ENCODE data around the gene PRLR. TPM values are rescaled to one million over a fixed set of nuclear protein-coding genes. Genes with fewer than 3 reads are reported as not detected.

PRLR gene
- total RNA-seq, 1 experiment from 2014 or later: not detected

- no peaks in the 10 kb centered on the region for H3K4me1 ChIP-seq (ENCODE audit: low read length)
- no peaks in the 10 kb centered on the region for H3K79me2 ChIP-seq (ENCODE audit: low read length)
- H2AFZ ChIP-seq (ENCODE audit: low read length): no peak overlapping the region
- no peaks in the 10 kb centered on the region for H3K9me2 ChIP-seq (replicated peaks; ENCODE audit: insufficient read depth, low read length)
- H3K9me3 ChIP-seq (ENCODE audit: low read length): no peaks in the 10 kb centered on the region
- no peaks in the 10 kb centered on the region for H3K27me3 ChIP-seq (ENCODE audit: low read length)
- no peak overlapping the region for H3K27ac ChIP-seq (ENCODE audit: low read length)
- H3K9ac ChIP-seq (ENCODE audit: low read length): no peak overlapping the region
- no peak overlapping the region for H3K4me3 ChIP-seq (ENCODE audit: low read length)
- DNase-seq: no peak
- H3K4me2 ChIP-seq (ENCODE audit: low read depth, low read length, poor library complexity, severe bottlenecking): no peak overlapping the region
- no peaks in the 10 kb centered on the region for H4K20me1 ChIP-seq (ENCODE audit: insufficient read depth, low read depth, low read length)
- H3K36me3 ChIP-seq (ENCODE audit: insufficient read depth, low read length): no peaks in the 10 kb centered on the region
Observed at GRCh38 chr5:35134278-35135030, 95.8 kb downstream of the PRLR start.

GRCh38 chr5:35133186-35133585 lies 97.1 kb downstream of the PRLR start:
- Histone ChIP-seq H2AFZ (ENCODE audit: low read length) (no peak overlapping the region), H3K27me3 (ENCODE audit: low read length) (no peaks in the 10 kb centered on the region), H4K20me1 (ENCODE audit: insufficient read depth, low read depth, low read length) (no peaks in the 10 kb centered on the region), H3K27ac (ENCODE audit: low read length) (no peak overlapping the region), H3K9me2 (replicated peaks; ENCODE audit: insufficient read depth, low read length) (no peaks in the 10 kb centered on the region), H3K4me3 (ENCODE audit: low read length) (no peak overlapping the region), H3K4me1 (ENCODE audit: low read length) (no peaks in the 10 kb centered on the region), H3K9ac (ENCODE audit: low read length) (no peak overlapping the region), H3K4me2 (ENCODE audit: low read depth, low read length, poor library complexity, severe bottlenecking) (no peak overlapping the region), H3K36me3 (ENCODE audit: insufficient read depth, low read length) (no peaks in the 10 kb centered on the region), H3K9me3 (ENCODE audit: low read length) (no peaks in the 10 kb centered on the region), H3K79me2 (ENCODE audit: low read length) (no peaks in the 10 kb centered on the region)
- no peak for DNase-seq

DNA sequence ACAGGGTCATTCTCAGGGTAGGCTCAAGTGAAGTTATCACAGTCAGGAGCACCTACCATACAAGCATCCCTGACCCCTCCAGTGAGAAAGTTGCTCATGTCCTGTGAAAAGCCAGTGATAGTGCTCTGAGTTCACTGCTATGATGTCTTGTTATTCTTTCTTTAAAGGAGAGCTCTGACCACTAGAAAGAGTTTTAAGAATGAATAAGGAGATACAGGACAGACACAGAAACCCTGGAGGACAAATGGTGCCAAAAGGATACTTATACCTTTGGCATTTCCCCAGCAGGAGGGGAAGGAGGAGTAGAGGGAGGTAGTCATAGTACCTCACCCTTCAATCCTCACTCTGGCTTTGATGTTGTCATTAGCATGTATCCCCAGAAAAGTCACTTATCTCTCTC lies 98.6 kb downstream of the PRLR start:
- Histone ChIP-seq H3K9ac (ENCODE audit: low read length) (no peak overlapping the region), H3K9me3 (ENCODE audit: low read length) (no peaks in the 10 kb centered on the region), H4K20me1 (ENCODE audit: insufficient read depth, low read depth, low read length) (no peaks in the 10 kb centered on the region), H3K4me2 (ENCODE audit: low read depth, low read length, poor library complexity, severe bottlenecking) (no peak overlapping the region), H2AFZ (ENCODE audit: low read length) (no peak overlapping the region), H3K9me2 (replicated peaks; ENCODE audit: insufficient read depth, low read length) (no peaks in the 10 kb centered on the region), H3K27me3 (ENCODE audit: low read length) (no peaks in the 10 kb centered on the region), H3K36me3 (ENCODE audit: insufficient read depth, low read length) (no peaks in the 10 kb centered on the region), H3K79me2 (ENCODE audit: low read length) (no peaks in the 10 kb centered on the region), H3K27ac (ENCODE audit: low read length) (no peak overlapping the region), H3K4me1 (ENCODE audit: low read length) (no peaks in the 10 kb centered on the region), H3K4me3 (ENCODE audit: low read length) (no peak overlapping the region)
- DNase-seq: no peak

DNA sequence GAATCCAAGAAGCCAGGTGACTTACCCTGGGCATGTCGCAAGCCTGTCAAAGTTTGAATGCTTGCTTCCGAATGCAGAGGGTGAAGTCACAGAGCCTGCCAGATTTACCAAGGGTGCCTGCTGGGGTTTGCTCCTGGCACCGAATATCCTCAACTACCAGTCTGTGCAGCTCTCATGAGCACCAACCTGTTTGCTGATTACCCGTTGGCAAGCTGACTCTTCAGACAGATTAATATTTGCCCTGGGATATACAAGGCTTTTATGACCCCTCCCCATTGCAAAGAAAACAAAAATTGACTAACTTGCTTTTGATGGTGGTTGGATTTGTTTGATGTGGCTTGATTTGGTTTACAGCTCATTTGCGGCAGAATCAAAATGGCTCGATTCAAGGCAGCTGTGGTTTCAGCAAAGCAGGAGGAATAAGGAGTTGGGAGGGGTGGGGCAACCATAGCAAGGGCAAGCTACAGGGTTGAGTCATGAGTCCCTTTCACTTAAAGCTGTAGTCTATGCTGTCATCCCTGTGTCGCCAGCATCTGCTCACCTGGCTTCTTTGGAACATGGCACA lies 100.3 kb downstream of the PRLR start:
- no peaks in the 10 kb centered on the region for H3K9me3 ChIP-seq (ENCODE audit: low read length)
- H2AFZ ChIP-seq (ENCODE audit: low read length): no peak overlapping the region
- no peaks in the 10 kb centered on the region for H3K4me1 ChIP-seq (ENCODE audit: low read length)
- no peaks in the 10 kb centered on the region for H3K36me3 ChIP-seq (ENCODE audit: insufficient read depth, low read length)
- no peak overlapping the region for H3K4me3 ChIP-seq (ENCODE audit: low read length)
- no peaks in the 10 kb centered on the region for H3K9me2 ChIP-seq (replicated peaks; ENCODE audit: insufficient read depth, low read length)
- no peaks in the 10 kb centered on the region for H4K20me1 ChIP-seq (ENCODE audit: insufficient read depth, low read depth, low read length)
- DNase-seq: no peak
- H3K27me3 ChIP-seq (ENCODE audit: low read length): no peaks in the 10 kb centered on the region
- H3K9ac ChIP-seq (ENCODE audit: low read length): no peak overlapping the region
- H3K79me2 ChIP-seq (ENCODE audit: low read length): no peaks in the 10 kb centered on the region
- no peak overlapping the region for H3K27ac ChIP-seq (ENCODE audit: low read length)
- H3K4me2 ChIP-seq (ENCODE audit: low read depth, low read length, poor library complexity, severe bottlenecking): no peak overlapping the region

GRCh38 chr5:35129276-35129675 lies 101.0 kb downstream of the PRLR start:
- H2AFZ ChIP-seq (ENCODE audit: low read length): no peak overlapping the region
- H3K9ac ChIP-seq (ENCODE audit: low read length): no peak overlapping the region
- no peak overlapping the region for H3K27ac ChIP-seq (ENCODE audit: low read length)
- no peaks in the 10 kb centered on the region for H3K36me3 ChIP-seq (ENCODE audit: insufficient read depth, low read length)
- H3K4me3 ChIP-seq (ENCODE audit: low read length): no peak overlapping the region
- H4K20me1 ChIP-seq (ENCODE audit: insufficient read depth, low read depth, low read length): no peaks in the 10 kb centered on the region
- no peak for DNase-seq
- H3K79me2 ChIP-seq (ENCODE audit: low read length): no peaks in the 10 kb centered on the region
- H3K4me2 ChIP-seq (ENCODE audit: low read depth, low read length, poor library complexity, severe bottlenecking): no peak overlapping the region
- no peaks in the 10 kb centered on the region for H3K9me3 ChIP-seq (ENCODE audit: low read length)
- H3K9me2 ChIP-seq (replicated peaks; ENCODE audit: insufficient read depth, low read length): no peaks in the 10 kb centered on the region
- no peaks in the 10 kb centered on the region for H3K27me3 ChIP-seq (ENCODE audit: low read length)
- H3K4me1 ChIP-seq (ENCODE audit: low read length): no peaks in the 10 kb centered on the region

GRCh38 chr5:35127006-35127405 lies 103.3 kb downstream of the PRLR start:
- Histone ChIP-seq H3K9me3 (ENCODE audit: low read length) (no peaks in the 10 kb centered on the region), H2AFZ (ENCODE audit: low read length) (no peak overlapping the region), H3K27me3 (ENCODE audit: low read length) (no peaks in the 10 kb centered on the region), H4K20me1 (ENCODE audit: insufficient read depth, low read depth, low read length) (no peaks in the 10 kb centered on the region), H3K4me3 (ENCODE audit: low read length) (no peak overlapping the region), H3K9me2 (replicated peaks; ENCODE audit: insufficient read depth, low read length) (no peaks in the 10 kb centered on the region), H3K4me2 (ENCODE audit: low read depth, low read length, poor library complexity, severe bottlenecking) (no peak overlapping the region), H3K79me2 (ENCODE audit: low read length) (no peaks in the 10 kb centered on the region), H3K4me1 (ENCODE audit: low read length) (no peaks in the 10 kb centered on the region), H3K9ac (ENCODE audit: low read length) (no peak overlapping the region), H3K27ac (ENCODE audit: low read length) (no peak overlapping the region), H3K36me3 (ENCODE audit: insufficient read depth, low read length) (no peaks in the 10 kb centered on the region)
- no peak for DNase-seq

GRCh38 chr5:35125746-35126145 lies 104.5 kb downstream of the PRLR start:
- H3K9me3 ChIP-seq (ENCODE audit: low read length): no peaks in the 10 kb centered on the region
- no peaks in the 10 kb centered on the region for H3K4me1 ChIP-seq (ENCODE audit: low read length)
- no peaks in the 10 kb centered on the region for H3K36me3 ChIP-seq (ENCODE audit: insufficient read depth, low read length)
- H3K79me2 ChIP-seq (ENCODE audit: low read length): no peaks in the 10 kb centered on the region
- no peaks in the 10 kb centered on the region for H3K9me2 ChIP-seq (replicated peaks; ENCODE audit: insufficient read depth, low read length)
- no peak for DNase-seq
- no peak overlapping the region for H3K9ac ChIP-seq (ENCODE audit: low read length)
- H3K27ac ChIP-seq (ENCODE audit: low read length): no peak overlapping the region
- no peaks in the 10 kb centered on the region for H4K20me1 ChIP-seq (ENCODE audit: insufficient read depth, low read depth, low read length)
- 0 out of 2 replicates have a peak, but pooled peaks cover 3% of the 10 kb centered on the region for H3K27me3 ChIP-seq (ENCODE audit: low read length)
- no peak overlapping the region for H3K4me3 ChIP-seq (ENCODE audit: low read length)
- no peak overlapping the region for H3K4me2 ChIP-seq (ENCODE audit: low read depth, low read length, poor library complexity, severe bottlenecking)
- H2AFZ ChIP-seq (ENCODE audit: low read length): no peak overlapping the region

DNA sequence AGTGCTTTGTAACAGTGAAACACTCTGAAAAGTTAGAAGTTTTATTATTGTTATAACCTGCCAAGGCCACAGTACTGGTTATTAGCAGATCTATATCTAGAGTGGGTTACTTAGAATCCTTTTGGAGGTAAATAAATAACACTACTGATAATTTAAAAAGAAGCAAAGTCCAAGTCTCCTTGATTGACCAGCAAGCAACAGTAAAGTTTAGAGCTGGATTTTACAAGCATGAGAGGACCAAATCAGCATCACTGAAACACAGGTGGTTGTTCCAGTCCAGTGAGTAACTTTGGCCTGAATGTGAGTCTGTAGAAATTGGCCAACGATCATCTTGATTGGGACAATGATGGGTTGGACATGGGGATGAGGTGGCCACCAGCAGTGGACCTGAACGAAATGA lies 105.4 kb downstream of the PRLR start:
- H3K4me1 ChIP-seq (ENCODE audit: low read length): no peaks in the 10 kb centered on the region
- no peaks in the 10 kb centered on the region for H3K9me3 ChIP-seq (ENCODE audit: low read length)
- H3K27ac ChIP-seq (ENCODE audit: low read length): no peak overlapping the region
- no peaks in the 10 kb centered on the region for H3K36me3 ChIP-seq (ENCODE audit: insufficient read depth, low read length)
- no peak overlapping the region for H3K4me3 ChIP-seq (ENCODE audit: low read length)
- DNase-seq: no peak
- 0 out of 2 replicates have a peak, but pooled peaks cover 3% of the 10 kb centered on the region for H3K27me3 ChIP-seq (ENCODE audit: low read length)
- H3K9me2 ChIP-seq (replicated peaks; ENCODE audit: insufficient read depth, low read length): no peaks in the 10 kb centered on the region
- H3K79me2 ChIP-seq (ENCODE audit: low read length): no peaks in the 10 kb centered on the region
- no peak overlapping the region for H2AFZ ChIP-seq (ENCODE audit: low read length)
- no peak overlapping the region for H3K4me2 ChIP-seq (ENCODE audit: low read depth, low read length, poor library complexity, severe bottlenecking)
- H3K9ac ChIP-seq (ENCODE audit: low read length): no peak overlapping the region
- no peaks in the 10 kb centered on the region for H4K20me1 ChIP-seq (ENCODE audit: insufficient read depth, low read depth, low read length)

Measured in Karpas-422 (cell line).